ENCODE measurements around the gene LZTFL1.

DNA sequence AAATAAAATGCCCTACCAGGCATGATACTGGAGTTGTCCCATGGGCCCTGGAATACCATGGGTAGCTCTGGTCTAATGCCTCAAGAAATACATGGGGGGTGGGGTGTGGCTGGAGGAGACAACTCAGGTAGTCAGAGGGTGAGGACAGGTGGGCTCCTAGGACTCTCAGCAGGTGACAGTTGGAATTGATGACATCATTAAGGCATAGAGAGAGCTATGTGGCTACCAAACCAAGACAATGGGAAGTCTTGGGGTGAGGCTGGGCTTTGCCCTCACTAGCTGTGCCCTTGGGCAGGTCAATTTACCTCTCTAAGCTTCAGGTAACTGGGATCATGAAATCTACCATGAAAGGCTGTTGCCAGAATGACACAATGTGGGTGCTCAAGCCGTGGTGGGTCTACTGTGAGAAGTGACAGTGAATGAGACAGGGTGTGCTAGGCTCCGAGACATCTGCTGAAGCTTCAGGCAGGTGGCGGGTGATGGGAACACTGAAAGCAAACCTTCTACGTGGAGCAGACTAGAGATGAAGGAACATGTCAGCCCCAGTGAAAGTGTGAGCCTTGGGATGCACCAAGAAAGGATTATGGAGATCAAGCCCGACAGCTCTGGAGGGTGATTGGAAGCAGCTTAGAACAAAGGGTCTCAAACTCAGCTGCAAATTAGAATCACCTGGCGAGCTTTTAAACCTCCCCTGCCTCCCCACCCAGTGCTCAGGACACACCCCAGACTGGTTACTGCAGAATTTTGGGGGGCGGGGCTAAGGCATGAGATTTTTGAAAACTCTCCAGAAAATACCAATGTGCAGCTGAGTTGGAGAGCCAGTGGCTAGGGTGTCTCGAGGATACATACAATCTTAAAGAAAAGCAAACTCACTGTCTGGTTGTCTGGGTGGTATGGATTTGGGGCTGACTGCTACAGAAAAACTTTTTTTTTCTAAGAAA, 67.1 kb downstream of the LZTFL1 start:
- TF ChIP-seq CTCF (IDR thresholded peaks at IDR 0.05), result no peak
- no peak for TF ChIP-seq POLR2A (IDR thresholded peaks at IDR 0.05)
